LoVo (cell line): ENCODE results near the gene DSG3.
A peak's percentile ranks its signal among the peaks of the same experiment; 100 is the strongest.
"Not testable (repeated sequence)": the region's sequence is repeated elsewhere in the genome, so short reads cannot be mapped to it uniquely, and the experiment has no call there.

ENCODE experiments used
- DNase-seq: peaks from one replicate; pipeline ENCODE4 v3.0.0-alpha.2; 2016; ENCODE audit warnings: low spot score

DSG3 gene

GRCh38 chr18:31493171-31493570, 45.6 kb downstream of the DSG3 start:
- no peak for DNase-seq

- no peak for DNase-seq
Measured at GRCh38 chr18:31493941-31494340, 46.4 kb downstream of the DSG3 start.

GRCh38 chr18:31494705-31495244, 47.2 kb downstream of the DSG3 start:
- not testable (repeated sequence) for DNase-seq

GRCh38 chr18:31497404-31497835, 49.9 kb downstream of the DSG3 start:
- DNase-seq: no peak

- DNase-seq: peak; percentile 85
Measured at GRCh38 chr18:31497836-31498573, 50.5 kb downstream of the DSG3 start, which contains the start of gene DSG2. TSS of gene DSG2 (plus strand) at chr18:31498177. CDS start at chr18:31498252, 75 bp downstream.

- no peak for DNase-seq
Measured at GRCh38 chr18:31498574-31499524, 51.3 kb downstream of the DSG3 start.

- no peak for DNase-seq
Measured at GRCh38 chr18:31500051-31500688, 52.6 kb downstream of the DSG3 start.

- no peak for DNase-seq
Measured at GRCh38 chr18:31503011-31503410, 55.5 kb downstream of the DSG3 start.

GRCh38 chr18:31504455-31505147, 57.1 kb downstream of the DSG3 start:
- DNase-seq: no peak

- no peak for DNase-seq
Measured at GRCh38 chr18:31505156-31505555, 57.6 kb downstream of the DSG3 start.

- no peak for DNase-seq
Measured at GRCh38 chr18:31506024-31506742, 58.6 kb downstream of the DSG3 start.

- DNase-seq: not testable (repeated sequence)
Measured at GRCh38 chr18:31507124-31507523, 59.6 kb downstream of the DSG3 start.

GRCh38 chr18:31508781-31509180, 61.2 kb downstream of the DSG3 start:
- peak; percentile 62 for DNase-seq

GRCh38 chr18:31509571-31509970, 62.0 kb downstream of the DSG3 start:
- no peak for DNase-seq

- peak; percentile 71 for DNase-seq
Measured at GRCh38 chr18:31510319-31510718, 62.8 kb downstream of the DSG3 start.

GRCh38 chr18:31511098-31511497, 63.6 kb downstream of the DSG3 start:
- no peak for DNase-seq

GRCh38 chr18:31512203-31512764, 64.7 kb downstream of the DSG3 start:
- peak; percentile 92 for DNase-seq

- DNase-seq: peak; percentile 82
Measured at GRCh38 chr18:31513189-31513935, 65.8 kb downstream of the DSG3 start.

- DNase-seq: no peak
Measured at GRCh38 chr18:31516437-31516836, 68.9 kb downstream of the DSG3 start.

GRCh38 chr18:31526374-31526773, 78.8 kb downstream of the DSG3 start:
- no peak for DNase-seq
